GM18511 (cell line): ENCODE results near the gene PON2.
"Not testable (repeated sequence)": the region's sequence is repeated elsewhere in the genome, so short reads cannot be mapped to it uniquely, and the experiment has no call there.

ENCODE experiments used
- ATAC-seq: cut with Tn5 transposase; IDR thresholded peaks from one replicate; pipeline ENCODE4 v1.9.1; 2021; ENCODE audit warnings: mild to moderate bottlenecking, moderate library complexity; ENCODE audit not compliant: unreplicated experiment

PON2 gene

GRCh38 chr7:95407751-95408150 lies 27.1 kb downstream of the PON2 start:
- ATAC-seq = no peak

- no peak for ATAC-seq
These were observed 29.0 kb downstream of the PON2 start for GRCh38 chr7:95405800-95406199.

GRCh38 chr7:95405208-95405607 lies 29.6 kb downstream of the PON2 start:
- no peak for ATAC-seq

- no peak for ATAC-seq
These were observed 30.4 kb downstream of the PON2 start for GRCh38 chr7:95404316-95404865.

GRCh38 chr7:95398155-95398940 lies 36.5 kb downstream of the PON2 start:
- ATAC-seq = no peak

- no peak for ATAC-seq
These were observed 37.4 kb downstream of the PON2 start for GRCh38 chr7:95397381-95397780.

GRCh38 chr7:95396136-95397032 lies 38.4 kb downstream of the PON2 start, which contains the start of gene PON3:
Gene PON3 (minus strand): TSS chr7:95396375. CDS start chr7:95396350, 25 bp downstream.
- ATAC-seq = no peak

- ATAC-seq = no peak
These were observed 39.1 kb downstream of the PON2 start for GRCh38 chr7:95395755-95396135.

GRCh38 chr7:95394370-95394769 lies 40.5 kb downstream of the PON2 start:
- ATAC-seq = no peak

- no peak for ATAC-seq
These were observed 43.1 kb downstream of the PON2 start for GRCh38 chr7:95391761-95392160.

GRCh38 chr7:95389516-95389915 lies 45.3 kb downstream of the PON2 start:
- no peak for ATAC-seq

GRCh38 chr7:95379457-95379856 lies 55.4 kb downstream of the PON2 start:
- ATAC-seq = not testable (repeated sequence)

GRCh38 chr7:95376632-95377400 lies 58.0 kb downstream of the PON2 start:
- ATAC-seq = no peak

- ATAC-seq = no peak
These were observed 59.1 kb downstream of the PON2 start for GRCh38 chr7:95375591-95376257.

- ATAC-seq = no peak
These were observed 61.5 kb downstream of the PON2 start for GRCh38 chr7:95373323-95373722.

GRCh38 chr7:95368235-95368634 lies 66.6 kb downstream of the PON2 start:
- no peak for ATAC-seq

- no peak for ATAC-seq
These were observed 67.2 kb downstream of the PON2 start for GRCh38 chr7:95367606-95368005.

GRCh38 chr7:95365151-95365550 lies 69.7 kb downstream of the PON2 start:
- no peak for ATAC-seq

GRCh38 chr7:95357623-95358022 lies 77.2 kb downstream of the PON2 start:
- no peak for ATAC-seq
